T-cell (primary cell): ENCODE measurements around the gene TUBGCP3. TPM values are rescaled to one million over a fixed set of nuclear protein-coding genes. Genes with fewer than 3 reads are reported as not detected.
A peak's percentile ranks its signal among the peaks of the same experiment; 100 is the strongest.

Experiments used
- ATAC-seq, 4 experiments: fragments of 200-7000 bp in 3 of 4; fragments of 150-1000 bp in 1 of 4; cut with Tn5 transposase; replicated peaks in 1 of 4; 1 replicate in 3 of 4; 2 replicates in 1 of 4; pipeline ENCODE4 v1.10.0; 2021; ENCODE audit warnings: moderate library complexity in 3 of 4, mild to moderate bottlenecking in 2 of 4, moderate number of reproducible peaks in 1 of 4
- CTCF ChIA-PET, 2 donors: fragments of 300-600 bp; sonication (Branson Sonifier 250); formaldehyde crosslinking; loops; one replicate each; lab custom pipeline; 2022; ENCODE audit warnings: antibody characterized with exemption in 2 of 2; lab: Charles Lee
- POLR2A ChIA-PET, 2 donors: fragments of 300-600 bp; sonication (Branson Sonifier 250); formaldehyde crosslinking; loops; one replicate each; lab custom pipeline; 2022; ENCODE audit warnings: antibody characterized with exemption in 2 of 2; lab: Charles Lee
- DNase-seq, 35 experiments: peaks; one replicate each; pipeline versions ENCODE4 v3.0.0 to v3.0.0-alpha.2; 2013 to 2023
- H3K27ac ChIP-seq: one replicate; pipeline ENCODE4 v1.5.1; 2013; ENCODE audit warnings: low read length
- H3K27me3 ChIP-seq, 2 experiments: replicated peaks in 1 of 2; 1 replicate in 1 of 2; 2 replicates in 1 of 2; pipeline versions ENCODE4 v1.6.1 to v1.7.0; 2013; ENCODE audit warnings: low read length in 1 of 2, mixed read lengths in 1 of 2; ENCODE audit not compliant: control insufficient read depth in 2 of 2, insufficient read depth in 2 of 2; ENCODE audit errors: extremely low read depth in 1 of 2
- H3K36me3 ChIP-seq, 2 donors: 1 replicate in 1 of 2; 2 replicates in 1 of 2; pipeline versions ENCODE4 v1.6.1 to v1.7.0; 2013; ENCODE audit warnings: low read length in 1 of 2; ENCODE audit not compliant: control insufficient read depth in 2 of 2, insufficient read depth in 1 of 2; ENCODE audit errors: extremely low read depth in 1 of 2
- H3K4me1 ChIP-seq, 2 experiments: 1 replicate in 1 of 2; 2 replicates in 1 of 2; pipeline versions ENCODE4 v1.6.1 to v1.7.0; 2013; ENCODE audit warnings: low read length in 2 of 2, mixed read lengths in 1 of 2; ENCODE audit not compliant: insufficient read depth in 2 of 2, control insufficient read depth in 1 of 2; ENCODE audit errors: extremely low read depth in 1 of 2
- H3K4me3 ChIP-seq, 2 donors: 1 replicate in 1 of 2; 2 replicates in 1 of 2; pipeline versions ENCODE4 v1.5.1 to v1.7.0; 2013; ENCODE audit warnings: mild to moderate bottlenecking in 2 of 2, low read length in 1 of 2, moderate library complexity in 1 of 2; ENCODE audit not compliant: control insufficient read depth in 1 of 2; ENCODE audit errors: extremely low read depth in 1 of 2
- H3K9me3 ChIP-seq: 2 replicates; pipeline ENCODE4 v1.7.0; 2013
- H3K27ac Mint-ChIP-seq, 2 donors: one replicate each; pipeline ENCODE4 v1.8.0; 2020 to 2021; ENCODE audit warnings: mild to moderate bottlenecking in 2 of 2, mixed read lengths in 2 of 2
- H3K27me3 Mint-ChIP-seq, 2 donors: one replicate each; pipeline ENCODE4 v1.8.0; 2021 to 2022; ENCODE audit warnings: mixed read lengths in 2 of 2
- H3K36me3 Mint-ChIP-seq: one replicate; pipeline ENCODE4 v1.8.0; 2021; ENCODE audit warnings: mixed read lengths
- H3K4me1 Mint-ChIP-seq, 3 donors: one replicate each; pipeline ENCODE4 v1.8.0; 2020 to 2022; ENCODE audit warnings: mixed read lengths in 3 of 3, mild to moderate bottlenecking in 1 of 3
- H3K4me3 Mint-ChIP-seq, 3 donors: one replicate each; pipeline ENCODE4 v1.8.0; 2020 to 2022; ENCODE audit warnings: mild to moderate bottlenecking in 3 of 3, mixed read lengths in 3 of 3, moderate library complexity in 3 of 3
- H3K9me3 Mint-ChIP-seq, 3 donors: one replicate each; pipeline ENCODE4 v1.8.0; 2020 to 2022; ENCODE audit warnings: mixed read lengths in 3 of 3
- WGBS: methylation state at CpG from one replicate; pipeline ENCODE4 v1.1.5; 2013; ENCODE audit warnings: missing lambda C conversion rate; ENCODE audit not compliant: insufficient coverage; 5-methylcytosine and 5-hydroxymethylcytosine counted together
- total RNA-seq, 35 experiments: library from RNA in 6 of 35; stranded (reverse) in 6 of 35; fragments of 120-200 nt in 1 of 35; gene quantifications; one replicate each; pipeline versions ENCODE4 v1.2.1 to v1.2.4 and lab custom pipeline; 2013 to 2026

The TUBGCP3 gene
- total RNA-seq, 5 donors from 2014 or later (not counting 1 experiment from before 2014, with no cell fraction given), result 36.2 to 47.2 (median 44.7) TPM

DNA sequence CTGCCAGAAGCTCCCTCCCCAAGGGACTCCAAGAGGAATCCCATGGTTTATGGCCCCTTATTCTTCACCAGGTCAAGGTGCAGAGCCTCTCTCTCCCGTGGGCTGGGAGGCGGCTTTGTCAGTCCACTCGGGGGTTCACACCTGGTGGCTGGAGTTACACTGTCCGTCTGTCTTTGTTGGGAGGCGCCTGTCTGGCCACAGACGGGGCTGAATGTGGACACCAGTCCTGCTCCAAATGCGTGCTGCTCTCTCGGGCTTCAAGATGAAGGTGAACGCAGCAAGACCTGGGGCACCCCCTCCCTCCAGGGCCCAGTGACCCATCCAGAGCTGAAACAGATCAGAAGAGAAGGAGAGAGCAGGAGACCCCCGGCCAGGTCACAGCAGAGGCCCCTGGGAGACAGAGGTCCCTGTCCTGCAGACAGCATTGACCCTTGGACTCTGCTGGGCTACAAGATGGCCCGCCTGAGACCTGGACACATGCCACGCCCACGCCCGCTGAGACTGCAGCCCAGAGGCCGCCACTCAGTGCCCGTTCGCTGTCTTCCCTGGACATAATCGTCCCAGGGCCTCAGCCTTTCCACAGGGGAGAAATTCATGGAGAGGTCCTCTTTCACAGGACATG is 29.9 kb upstream of the TUBGCP3 start:
- Mint-ChIP-seq H3K27me3 (peaks cover 15 to 16% of the 10 kb centered on the region in 2 donors), H3K4me3 (no peak overlapping the region), H3K27ac (no peak overlapping the region), H3K4me1 (peaks cover 0 to 2% (median 0%) of the 10 kb centered on the region in 3 donors), H3K36me3 (no peaks in the 10 kb centered on the region), H3K9me3 (no peaks in the 10 kb centered on the region)
- Histone ChIP-seq H3K27me3 (peaks cover 0 to 32% of the 10 kb centered on the region in 2 experiments), H3K4me3 (no peak overlapping the region), H3K36me3 (no peaks in the 10 kb centered on the region), H3K9me3 (no peaks in the 10 kb centered on the region), H3K4me1 (no peaks in the 10 kb centered on the region), H3K27ac (no peak overlapping the region)
- 83% methylated on average over 16 of the region's 18 CpGs for WGBS
- DNase-seq (no peak), ATAC-seq (no peak)
- ChIA-PET POLR2A (no interaction called here), CTCF (no interaction called here)

DNA sequence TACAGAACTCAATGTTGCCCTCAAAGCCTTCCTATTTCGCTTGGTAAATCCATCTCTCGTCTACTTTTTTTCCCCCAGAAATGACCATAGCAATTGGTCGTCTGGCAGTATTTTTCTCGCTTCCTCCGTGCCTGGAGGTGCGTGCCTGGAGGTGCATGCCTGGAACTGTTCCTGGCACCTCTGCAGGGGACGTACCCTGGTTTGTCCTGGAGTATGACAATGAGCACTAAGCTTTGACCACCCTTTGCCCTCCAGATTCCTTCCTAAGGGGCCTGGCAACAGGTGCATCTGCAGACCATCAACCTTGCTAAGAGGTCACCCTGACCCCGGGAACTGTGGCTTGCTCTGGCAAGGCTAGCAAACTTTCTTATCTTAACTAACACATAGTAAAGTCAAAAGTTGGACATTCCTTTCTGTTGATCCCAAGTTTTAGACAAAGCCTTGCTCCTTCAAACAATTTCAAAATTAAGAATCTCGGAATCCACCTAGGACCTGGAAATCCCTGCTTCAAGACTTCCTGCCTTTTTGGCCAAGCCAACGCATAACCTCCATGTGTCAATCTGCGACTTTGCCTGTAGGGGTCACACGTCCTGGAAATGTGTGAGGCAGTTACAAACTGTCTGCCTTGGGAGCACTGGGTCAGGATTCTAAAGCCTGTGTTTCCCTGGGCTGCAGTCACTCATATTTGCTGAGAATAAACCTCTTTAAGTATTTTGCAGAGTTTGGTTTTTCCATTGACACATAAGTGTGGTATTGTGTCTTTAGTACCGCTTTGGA is 28.8 kb upstream of the TUBGCP3 start:
- DNase-seq (peak in 3 of 35 experiments; percentile 17 to 35 (median 20)), ATAC-seq (peak in 3 of 4 experiments; percentile 32 to 56 (median 51))
- no peak overlapping the region for H3K4me3 Mint-ChIP-seq
- POLR2A ChIA-PET, result no interaction called here
- no peaks in the 10 kb centered on the region for H3K9me3 Mint-ChIP-seq
- Histone ChIP-seq H3K4me3 (no peak overlapping the region), H3K4me1 (no peaks in the 10 kb centered on the region), H3K27ac (no peak overlapping the region), H3K36me3 (no peaks in the 10 kb centered on the region), H3K27me3 (peaks cover 0 to 25% of the 10 kb centered on the region in 2 experiments), H3K9me3 (no peaks in the 10 kb centered on the region)
- H3K27me3 Mint-ChIP-seq, result peaks cover 14 to 15% of the 10 kb centered on the region in 2 donors
- H3K36me3 Mint-ChIP-seq, result no peaks in the 10 kb centered on the region
- H3K27ac Mint-ChIP-seq, result no peak overlapping the region
- CTCF ChIA-PET, result interaction anchor here in 1 of 2 donors (2.0 kb wide), 1 partner anchor 9 kb away, joined by 5 read pairs; no protein-coding TSS in a partner anchor
- WGBS, result 56% methylated on average over 12 of the region's 13 CpGs
- peaks cover 0 to 2% (median 0%) of the 10 kb centered on the region in 3 donors for H3K4me1 Mint-ChIP-seq

DNA sequence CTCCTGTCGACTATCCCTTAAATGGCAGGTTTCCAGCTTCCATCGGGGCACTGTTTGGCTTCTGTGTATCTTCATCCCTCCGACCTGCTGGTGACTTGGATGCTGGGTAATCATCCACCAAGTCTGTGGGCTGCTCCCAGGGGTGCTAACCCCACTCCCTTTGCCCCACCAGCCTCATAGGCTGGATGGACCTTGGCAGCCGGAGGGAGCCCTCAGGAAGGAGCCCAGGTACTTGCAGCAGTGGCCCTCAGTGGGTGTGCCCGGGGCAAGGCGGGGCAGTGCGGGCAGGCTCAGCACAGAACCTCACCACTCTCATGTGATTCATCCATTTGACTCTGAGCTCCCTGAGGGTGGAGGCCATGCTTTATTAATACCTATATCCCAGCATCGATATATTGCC is 27.4 kb upstream of the TUBGCP3 start:
- Mint-ChIP-seq H3K4me3 (no peak overlapping the region), H3K9me3 (no peaks in the 10 kb centered on the region), H3K36me3 (no peaks in the 10 kb centered on the region), H3K4me1 (peaks cover 0 to 2% (median 0%) of the 10 kb centered on the region in 3 donors), H3K27me3 (peaks cover 20 to 23% of the 10 kb centered on the region in 2 donors), H3K27ac (no peak overlapping the region)
- 85% methylated on average over 3 of the region's 8 CpGs for WGBS
- Histone ChIP-seq H3K4me3 (no peak overlapping the region), H3K27me3 (peaks cover 0 to 25% of the 10 kb centered on the region in 2 experiments), H3K4me1 (no peaks in the 10 kb centered on the region), H3K9me3 (no peaks in the 10 kb centered on the region), H3K27ac (no peak overlapping the region), H3K36me3 (no peaks in the 10 kb centered on the region)
- ChIA-PET CTCF (interaction anchor here in 1 of 2 donors (2.0 kb wide), 1 partner anchor 8 kb away, joined by 5 read pairs; no protein-coding TSS in a partner anchor), POLR2A (no interaction called here)
- DNase-seq (no peak), ATAC-seq (no peak)

DNA sequence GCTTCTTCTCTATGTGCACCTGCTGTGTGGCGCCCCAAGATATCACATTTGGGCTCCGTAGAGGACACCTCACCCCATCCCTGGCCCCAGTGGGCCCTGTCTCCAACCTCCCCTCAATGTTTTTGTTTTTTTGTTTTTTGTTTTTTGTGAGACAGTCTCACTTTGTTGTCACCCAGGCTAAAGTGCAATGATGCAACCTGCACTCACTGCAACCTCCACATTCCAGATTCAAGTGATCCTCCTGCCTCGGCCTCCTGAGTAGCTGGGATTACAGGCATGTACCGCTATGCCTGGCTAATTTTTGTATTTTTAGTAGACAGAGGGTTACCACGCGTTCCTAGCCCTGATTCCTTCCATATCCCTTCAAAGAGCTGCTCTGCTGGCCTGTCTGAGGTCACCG is 26.9 kb upstream of the TUBGCP3 start:
- no peak overlapping the region for H3K27ac Mint-ChIP-seq
- Histone ChIP-seq H3K36me3 (no peaks in the 10 kb centered on the region), H3K27ac (no peak overlapping the region), H3K27me3 (peaks cover 0 to 25% of the 10 kb centered on the region in 2 experiments), H3K9me3 (no peaks in the 10 kb centered on the region), H3K4me3 (no peak overlapping the region), H3K4me1 (no peaks in the 10 kb centered on the region)
- POLR2A ChIA-PET, result no interaction called here
- CTCF ChIA-PET, result interaction anchor here (0.5 to 2.0 kb wide), 3 partner anchors 7 to 1142 kb away, joined by 3 to 5 read pairs (median 3); no protein-coding TSS in a partner anchor
- ATAC-seq (no peak), DNase-seq (no peak)
- no peaks in the 10 kb centered on the region for H3K9me3 Mint-ChIP-seq
- H3K4me1 Mint-ChIP-seq, result peaks cover 0 to 2% (median 0%) of the 10 kb centered on the region in 3 donors
- peaks cover 20 to 24% of the 10 kb centered on the region in 2 donors for H3K27me3 Mint-ChIP-seq
- H3K4me3 Mint-ChIP-seq, result no peak overlapping the region
- H3K36me3 Mint-ChIP-seq, result no peaks in the 10 kb centered on the region
- 100% methylated on average over 1 of the region's 7 CpGs for WGBS

DNA sequence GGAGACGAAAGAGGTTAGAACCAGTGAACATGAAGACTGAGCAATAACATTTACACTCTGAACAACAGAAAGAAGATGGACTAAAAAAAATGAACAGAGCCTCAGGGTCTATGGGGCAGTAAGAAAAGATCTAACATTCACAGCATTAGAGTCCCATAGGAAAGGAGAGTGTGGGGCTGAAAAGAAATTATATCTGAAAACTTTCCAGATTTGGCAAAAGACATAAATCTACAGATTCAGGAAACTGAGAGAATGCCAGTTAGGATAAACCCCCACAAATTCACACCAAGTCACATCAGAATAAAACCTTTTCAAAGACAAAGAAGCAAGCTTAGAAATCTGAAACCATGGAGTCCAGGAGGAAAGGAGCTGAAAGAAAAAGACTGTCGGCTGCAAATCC is 20.3 kb upstream of the TUBGCP3 start:
- no peaks in the 10 kb centered on the region for H3K9me3 ChIP-seq
- no peak overlapping the region for H3K4me3 ChIP-seq
- 100% methylated on average over 1 of the region's 2 CpGs for WGBS
- DNase-seq (no peak), ATAC-seq (no peak)
- peaks cover 0 to 11% of the 10 kb centered on the region in 2 experiments for H3K27me3 ChIP-seq
- no peak overlapping the region for H3K27ac ChIP-seq
- ChIA-PET POLR2A (no interaction called here), CTCF (interaction anchor here (0.5 to 2.1 kb wide), 2 partner anchors 8 to 1103 kb away, joined by 5 to 13 read pairs; no protein-coding TSS in a partner anchor)
- H3K27me3 Mint-ChIP-seq, result peaks cover 17 to 33% of the 10 kb centered on the region in 2 donors
- no peak overlapping the region for H3K4me3 Mint-ChIP-seq
- no peaks in the 10 kb centered on the region for H3K36me3 Mint-ChIP-seq
- H3K4me1 Mint-ChIP-seq, result peaks cover 10 to 11% (median 10%) of the 10 kb centered on the region in 3 donors
- no peak overlapping the region for H3K27ac Mint-ChIP-seq
- H3K4me1 ChIP-seq, result peaks cover 2 to 3% of the 10 kb centered on the region in 2 experiments
- no peaks in the 10 kb centered on the region for H3K36me3 ChIP-seq
- no peaks in the 10 kb centered on the region for H3K9me3 Mint-ChIP-seq
